ENCODE results near the gene KATNBL1. TPM values are rescaled to one million over a fixed set of nuclear protein-coding genes. Genes with fewer than 3 reads are reported as not detected.

Gene KATNBL1
- total RNA-seq, 4 donors from 2014 or later = 39.8 to 66.6 (median 50.5) TPM

GRCh38 chr15:34132881-34133280, 77.0 kb downstream of the KATNBL1 start:
- 94% methylated on average over 1 of the region's 1 CpG for WGBS, 2 donors
- intact Hi-C loops (cut with DNase I) = no loop called here
- H3K36me3 ChIP-seq = no peaks in the 10 kb centered on the region

GRCh38 chr15:34128898-34129297, 81.0 kb downstream of the KATNBL1 start:
- DNase-seq = no peak
- Histone ChIP-seq H3K4me1 (no peaks in the 10 kb centered on the region), H3K36me3 (no peaks in the 10 kb centered on the region), H3K27me3 (no peaks in the 10 kb centered on the region), H3K4me3 (replicated peaks in 1 of 3) (no peak overlapping the region), H3K9me3 (no peaks in the 10 kb centered on the region), H3K27ac (no peak overlapping the region)
- intact Hi-C loops (cut with DNase I) = no loop called here
- WGBS, 2 donors = 47 to 49% methylated on average over 2 of the region's 2 CpGs
- TF ChIP-seq POLR2A (IDR thresholded peaks at IDR 0.05) = no peak
- no peak for TF ChIP-seq CTCF (IDR thresholded peaks at IDR 0.05)

More at GRCh38 chr15:34132881-34133280, 77.0 kb downstream of the KATNBL1 start:
- Histone ChIP-seq H3K9me3 (no peaks in the 10 kb centered on the region), H3K27ac (no peak overlapping the region), H3K4me3 (replicated peaks in 1 of 3) (no peak overlapping the region), H3K4me1 (no peaks in the 10 kb centered on the region), H3K27me3 (no peaks in the 10 kb centered on the region)
- TF ChIP-seq CTCF (IDR thresholded peaks at IDR 0.05) (no peak), POLR2A (IDR thresholded peaks at IDR 0.05) (no peak)
- no peak for DNase-seq

- no peak for DNase-seq
- TF ChIP-seq CTCF (IDR thresholded peaks at IDR 0.05) (no peak), POLR2A (IDR thresholded peaks at IDR 0.05) (no peak)
- Histone ChIP-seq H3K4me3 (replicated peaks in 1 of 3) (no peak overlapping the region), H3K27ac (no peak overlapping the region), H3K36me3 (no peaks in the 10 kb centered on the region), H3K4me1 (no peaks in the 10 kb centered on the region), H3K9me3 (no peaks in the 10 kb centered on the region), H3K27me3 (no peaks in the 10 kb centered on the region)
- intact Hi-C loops (cut with DNase I) = no loop called here
Observed at GRCh38 chr15:34126522-34126921, 83.4 kb downstream of the KATNBL1 start.

- whole genome bisulfite sequencing, 2 donors = 69 to 78% methylated on average over 1 of the region's 1 CpG
- no peak overlapping the region for H3K4me3 ChIP-seq (replicated peaks in 1 of 3)
Observed at GRCh38 chr15:34125945-34126344, 84.0 kb downstream of the KATNBL1 start.

GRCh38 chr15:34124651-34125050, 85.2 kb downstream of the KATNBL1 start:
- H3K4me3 ChIP-seq (replicated peaks in 1 of 3) = no peak overlapping the region
- H3K4me1 ChIP-seq = no peaks in the 10 kb centered on the region
- no peak for DNase-seq
- no peak overlapping the region for H3K27ac ChIP-seq
- no peaks in the 10 kb centered on the region for H3K9me3 ChIP-seq
- TF ChIP-seq CTCF (IDR thresholded peaks at IDR 0.05) (no peak), POLR2A (IDR thresholded peaks at IDR 0.05) (no peak)
- 73 to 87% methylated on average over 4 of the region's 4 CpGs for WGBS, 2 donors
- intact Hi-C loops (cut with DNase I) = no loop called here
- no peaks in the 10 kb centered on the region for H3K27me3 ChIP-seq
- H3K36me3 ChIP-seq = no peaks in the 10 kb centered on the region

More at GRCh38 chr15:34125945-34126344, 84.0 kb downstream of the KATNBL1 start:
- no peaks in the 10 kb centered on the region for H3K4me1 ChIP-seq
- no peak overlapping the region for H3K27ac ChIP-seq
- intact Hi-C loops (cut with DNase I) = no loop called here
- DNase-seq = no peak
- H3K36me3 ChIP-seq = no peaks in the 10 kb centered on the region
- no peaks in the 10 kb centered on the region for H3K27me3 ChIP-seq
- no peaks in the 10 kb centered on the region for H3K9me3 ChIP-seq
- TF ChIP-seq CTCF (IDR thresholded peaks at IDR 0.05) = no peak
- TF ChIP-seq POLR2A (IDR thresholded peaks at IDR 0.05) = no peak

Measured in thyroid gland (tissue), 4 donors.